HG03135 (cell line): Measurements from ENCODE around the gene PTGIR.
A peak's percentile ranks its signal among the peaks of the same experiment; 100 is the strongest.

Source experiments
- ATAC-seq: cut with Tn5 transposase; IDR thresholded peaks from one replicate; pipeline ENCODE4 v1.9.1; 2021; ENCODE audit warnings: mild to moderate bottlenecking, moderate library complexity; ENCODE audit not compliant: unreplicated experiment

The PTGIR gene

GRCh38 chr19:46624958-46625661, at the start of gene PTGIR:
Gene PTGIR, minus strand, starts transcription at chr19:46625089. Its CDS starts 864 bp downstream, at chr19:46624225.
- no peak for ATAC-seq

- no peak for ATAC-seq
Observed at GRCh38 chr19:46670813-46671212, 45.9 kb upstream of the PTGIR start.

- ATAC-seq = no peak
Observed at GRCh38 chr19:46668662-46669061, 43.8 kb upstream of the PTGIR start.

GRCh38 chr19:46665072-46665471, 40.2 kb upstream of the PTGIR start:
- no peak for ATAC-seq

- ATAC-seq = peak; percentile 41
Observed at GRCh38 chr19:46661735-46662592, 37.1 kb upstream of the PTGIR start.

GRCh38 chr19:46661020-46661731, 36.3 kb upstream of the PTGIR start, which contains the start of gene DACT3:
Gene DACT3, minus strand, starts transcription at chr19:46661182. Its CDS starts 118 bp downstream, at chr19:46661064.
- ATAC-seq = peak; percentile 86

- no peak for ATAC-seq
Observed at GRCh38 chr19:46660551-46661019, 35.7 kb upstream of the PTGIR start.

- no peak for ATAC-seq
Observed at GRCh38 chr19:46660008-46660517, 35.2 kb upstream of the PTGIR start.

GRCh38 chr19:46659151-46660007, 34.5 kb upstream of the PTGIR start:
- ATAC-seq = no peak

GRCh38 chr19:46656541-46656940, 31.7 kb upstream of the PTGIR start:
- ATAC-seq = no peak

GRCh38 chr19:46654621-46655152, 29.8 kb upstream of the PTGIR start:
- no peak for ATAC-seq

GRCh38 chr19:46650445-46650844, 25.6 kb upstream of the PTGIR start:
- ATAC-seq = no peak

GRCh38 chr19:46648961-46649960, 24.4 kb upstream of the PTGIR start:
- no peak for ATAC-seq

- ATAC-seq = no peak
Observed at GRCh38 chr19:46648060-46648960, 23.4 kb upstream of the PTGIR start.

- ATAC-seq = no peak
Observed at GRCh38 chr19:46646402-46646801, 21.5 kb upstream of the PTGIR start.

- no peak for ATAC-seq
Observed at GRCh38 chr19:46644720-46645119, 19.8 kb upstream of the PTGIR start.

- no peak for ATAC-seq
Observed at GRCh38 chr19:46640656-46641055, 15.8 kb upstream of the PTGIR start.
